HG03558 (cell line): ENCODE results near the gene PTPRN2.

Experiments
- ATAC-seq: cut with Tn5 transposase; IDR thresholded peaks from one replicate; pipeline ENCODE4 v1.9.1; 2021; ENCODE audit warnings: moderate number of reproducible peaks; ENCODE audit not compliant: unreplicated experiment; ENCODE audit errors: extremely low read depth

PTPRN2 gene

DNA sequence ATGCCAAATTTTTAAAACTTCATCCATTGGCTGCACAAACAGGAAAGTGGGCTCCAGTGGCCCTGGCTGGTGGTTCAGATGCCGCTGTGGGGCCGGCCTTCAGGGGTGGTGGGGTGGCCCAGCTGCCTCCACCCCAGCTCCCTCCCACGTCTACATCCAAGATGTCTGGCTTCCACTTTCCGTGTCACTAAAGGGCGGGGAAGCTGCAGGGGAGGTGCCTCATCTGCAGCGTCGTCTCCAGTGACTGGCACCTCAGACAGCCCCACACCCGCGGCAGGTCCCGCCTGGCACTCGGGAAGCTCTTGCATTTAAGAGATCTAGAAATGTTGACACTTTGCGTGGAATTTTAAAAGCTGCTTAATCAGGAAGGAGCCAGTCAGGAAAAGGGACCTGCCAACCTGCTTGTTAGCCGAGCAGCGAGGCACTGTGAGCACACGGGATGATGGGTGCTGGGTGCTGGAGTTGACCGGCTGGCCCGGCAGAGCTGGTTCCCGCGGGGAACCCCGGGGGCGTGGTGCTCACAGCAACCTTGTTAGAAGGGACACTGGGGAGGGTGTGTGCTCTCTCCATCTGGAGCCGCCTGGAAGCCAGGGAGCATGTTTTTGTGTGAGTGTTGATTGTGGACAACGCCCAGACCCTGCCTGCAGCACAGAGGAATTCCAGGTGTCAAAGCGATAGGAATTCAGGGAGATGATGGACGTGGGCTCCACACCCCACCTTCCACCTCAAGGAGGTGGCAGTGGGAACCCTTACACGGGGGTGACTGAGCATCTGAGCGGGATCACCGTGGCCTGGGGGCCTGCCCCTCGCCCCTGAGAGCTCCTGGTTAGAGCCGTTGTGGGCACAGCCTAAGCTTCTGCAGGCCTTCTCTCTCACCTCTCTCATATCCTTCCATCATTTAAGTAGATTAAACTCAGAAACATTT, 320.5 kb downstream of the PTPRN2 start:
- ATAC-seq: no peak

DNA sequence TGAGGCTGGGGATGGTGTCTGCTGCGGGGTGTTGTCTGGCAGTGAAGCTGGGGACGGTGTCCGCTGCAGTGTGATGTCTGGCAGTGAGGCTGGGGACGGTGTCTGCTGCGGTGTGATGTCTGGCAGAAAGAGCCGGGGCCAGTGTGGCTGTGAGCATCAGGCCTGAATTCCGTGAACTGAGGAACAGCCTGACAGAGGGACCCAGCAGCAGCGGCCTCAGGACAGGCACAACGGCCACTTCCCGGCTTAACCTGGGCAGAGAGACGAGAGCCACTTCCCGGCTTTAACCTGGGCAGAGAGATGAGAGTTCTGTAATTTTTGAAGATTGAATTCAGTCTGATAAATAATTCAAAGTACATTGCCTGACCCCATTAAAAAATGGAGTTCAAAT, 321.2 kb downstream of the PTPRN2 start:
- no peak for ATAC-seq

DNA sequence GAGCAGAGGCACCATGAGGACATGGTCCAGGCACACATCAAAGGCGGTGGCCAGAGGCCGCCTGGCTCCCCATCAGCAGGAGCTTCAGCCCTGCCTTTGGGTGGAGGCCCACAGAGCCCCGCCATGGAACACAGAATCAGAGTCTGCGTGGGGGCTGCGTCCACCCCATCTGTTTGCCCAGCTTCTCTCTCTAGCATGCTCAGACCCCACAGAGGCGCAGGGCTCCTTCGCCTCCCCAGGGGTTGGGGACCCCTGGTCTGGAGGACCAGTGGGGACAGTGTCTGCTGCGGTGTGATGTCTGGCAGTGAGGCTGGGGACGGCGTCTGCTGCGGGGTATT, 321.9 kb downstream of the PTPRN2 start:
- ATAC-seq: no peak

DNA sequence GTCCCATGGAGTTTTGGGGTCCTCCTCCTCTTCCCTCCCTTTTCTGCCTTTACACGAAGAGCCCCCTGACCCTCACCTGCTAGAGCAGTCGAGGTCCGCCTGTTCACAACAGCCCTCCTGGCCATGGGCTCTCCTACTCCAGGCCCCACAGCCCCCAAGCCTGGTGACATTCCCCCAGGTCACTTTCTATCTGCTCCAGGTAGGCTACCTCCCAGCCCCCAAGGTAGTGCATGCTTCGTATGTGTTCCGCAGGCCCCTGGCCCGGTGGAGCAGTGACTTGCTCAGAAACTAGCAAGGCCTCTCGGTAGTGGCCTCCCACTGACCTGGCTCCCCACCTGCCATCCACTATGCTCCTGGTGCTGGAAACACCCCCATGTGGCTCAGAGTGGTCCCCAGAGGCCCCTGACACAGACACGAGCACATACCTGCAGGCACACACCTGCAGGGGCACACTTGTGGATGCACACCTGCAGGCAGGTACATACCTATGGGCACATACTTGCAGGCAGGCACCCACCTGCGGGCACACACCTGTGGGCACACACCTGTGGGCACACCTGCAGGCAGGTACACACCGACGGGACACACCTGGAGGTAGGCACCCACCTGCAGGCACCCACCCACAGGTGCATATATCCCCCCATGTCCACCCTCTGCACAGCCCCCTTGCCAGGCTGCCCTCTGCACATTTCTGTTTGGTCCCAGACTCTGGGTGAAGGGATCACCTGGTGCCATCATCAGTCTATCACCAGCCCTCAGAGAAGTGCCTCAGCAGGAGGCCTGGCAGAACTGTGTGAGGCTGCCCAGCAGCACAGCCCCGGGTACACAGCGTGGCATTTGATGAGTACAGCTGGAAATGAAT, 322.5 kb downstream of the PTPRN2 start:
- no peak for ATAC-seq

DNA sequence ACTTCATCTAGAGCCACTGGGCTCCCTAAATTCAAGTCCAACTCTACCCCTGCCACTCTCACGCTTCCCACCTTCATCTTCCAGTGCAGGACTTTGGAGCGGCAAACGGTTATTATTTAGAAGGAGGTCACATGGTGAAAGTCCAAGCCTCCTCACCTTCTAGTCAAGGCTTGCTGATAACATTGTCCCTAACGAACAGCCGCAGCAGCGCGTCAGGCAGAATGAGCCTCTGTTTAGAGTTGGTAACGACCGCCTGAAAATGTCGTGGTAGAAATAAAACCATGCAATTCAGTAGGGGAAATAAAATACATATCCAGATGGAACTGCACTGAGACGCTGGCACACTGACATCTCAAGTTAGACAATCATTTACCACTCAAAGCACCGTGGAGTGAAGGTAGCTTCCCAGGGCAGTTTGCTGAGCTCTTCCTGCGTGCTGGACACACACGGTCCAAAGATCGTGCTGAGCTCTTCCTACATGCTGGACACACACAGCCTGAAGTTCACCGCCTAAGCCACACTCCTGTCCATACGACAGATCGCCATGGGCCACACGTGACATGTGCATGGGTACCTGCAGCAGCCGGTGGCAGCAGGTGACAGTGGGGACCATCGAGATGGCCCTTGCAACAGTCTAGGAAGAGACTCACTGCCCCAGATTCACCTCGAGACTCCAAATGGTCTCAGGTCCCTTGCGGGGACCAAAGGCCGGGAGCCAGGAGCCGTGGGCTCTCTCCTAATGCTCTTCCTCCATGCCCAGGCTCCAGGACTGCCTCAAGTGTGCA, 323.5 kb downstream of the PTPRN2 start:
- ATAC-seq: no peak

DNA sequence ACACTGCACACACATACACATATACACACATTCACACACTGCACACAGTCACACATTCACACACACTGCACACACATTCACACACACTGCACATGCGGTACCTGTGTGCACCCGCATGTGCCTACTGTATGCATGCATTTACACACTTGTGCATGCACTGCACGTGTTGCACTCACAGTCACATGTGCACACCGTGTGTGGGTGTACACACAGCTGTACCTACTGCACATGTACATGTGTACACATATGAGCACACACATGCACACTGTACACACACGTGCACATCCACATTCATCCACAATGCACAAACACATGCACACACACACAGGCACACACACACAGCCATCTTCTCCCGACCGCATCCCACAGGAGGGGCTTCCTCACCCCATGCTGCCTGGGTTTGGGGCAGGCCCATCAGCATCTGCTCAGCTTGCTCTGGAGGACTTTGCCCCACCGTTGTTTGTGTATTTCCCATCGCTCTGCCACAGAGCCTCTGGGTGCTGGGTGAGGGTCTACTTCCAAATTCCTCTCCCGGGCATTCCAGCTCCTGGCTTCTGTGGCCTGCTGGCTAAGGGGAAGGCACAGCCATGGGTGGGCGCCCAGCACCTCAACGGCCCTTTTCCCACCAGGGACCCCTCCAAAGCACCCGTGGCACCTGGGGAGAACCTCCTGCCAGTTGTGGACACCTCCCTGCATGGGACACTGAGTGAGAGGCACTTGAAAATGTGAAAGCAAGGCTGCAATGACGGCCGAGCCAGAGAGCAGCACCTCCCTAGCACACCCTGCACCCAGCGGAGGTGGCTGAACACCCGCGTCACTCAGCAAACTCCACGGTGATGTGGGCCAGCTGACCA, 324.3 kb downstream of the PTPRN2 start:
- no peak for ATAC-seq

DNA sequence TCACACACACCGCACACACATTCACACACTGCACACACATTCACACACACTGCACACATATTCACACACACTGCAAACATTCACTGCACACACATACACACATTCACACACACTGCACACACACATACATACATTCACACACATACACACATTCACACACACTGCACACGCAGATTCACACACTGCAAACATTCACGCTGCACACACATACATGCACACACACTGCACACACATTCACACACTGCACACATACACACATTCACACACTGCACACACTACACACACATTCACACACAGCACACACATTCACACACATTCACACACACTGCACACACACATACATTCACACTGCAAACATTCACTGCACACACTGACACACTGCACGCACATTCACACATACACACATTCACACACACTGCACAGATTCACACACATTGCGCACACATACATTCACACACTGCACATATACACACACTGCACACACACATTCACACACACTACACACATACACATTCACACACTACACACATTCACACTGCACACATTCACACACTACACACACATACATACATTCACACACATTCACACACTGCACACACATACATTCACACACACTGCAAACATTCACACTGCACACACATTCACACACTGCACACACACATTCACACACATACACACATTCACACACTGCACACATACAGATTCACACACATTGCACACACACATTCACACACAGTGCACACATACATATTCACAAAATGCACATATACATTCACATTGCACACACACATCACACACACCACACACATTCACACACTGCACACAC, 325.1 kb downstream of the PTPRN2 start:
- no peak for ATAC-seq

DNA sequence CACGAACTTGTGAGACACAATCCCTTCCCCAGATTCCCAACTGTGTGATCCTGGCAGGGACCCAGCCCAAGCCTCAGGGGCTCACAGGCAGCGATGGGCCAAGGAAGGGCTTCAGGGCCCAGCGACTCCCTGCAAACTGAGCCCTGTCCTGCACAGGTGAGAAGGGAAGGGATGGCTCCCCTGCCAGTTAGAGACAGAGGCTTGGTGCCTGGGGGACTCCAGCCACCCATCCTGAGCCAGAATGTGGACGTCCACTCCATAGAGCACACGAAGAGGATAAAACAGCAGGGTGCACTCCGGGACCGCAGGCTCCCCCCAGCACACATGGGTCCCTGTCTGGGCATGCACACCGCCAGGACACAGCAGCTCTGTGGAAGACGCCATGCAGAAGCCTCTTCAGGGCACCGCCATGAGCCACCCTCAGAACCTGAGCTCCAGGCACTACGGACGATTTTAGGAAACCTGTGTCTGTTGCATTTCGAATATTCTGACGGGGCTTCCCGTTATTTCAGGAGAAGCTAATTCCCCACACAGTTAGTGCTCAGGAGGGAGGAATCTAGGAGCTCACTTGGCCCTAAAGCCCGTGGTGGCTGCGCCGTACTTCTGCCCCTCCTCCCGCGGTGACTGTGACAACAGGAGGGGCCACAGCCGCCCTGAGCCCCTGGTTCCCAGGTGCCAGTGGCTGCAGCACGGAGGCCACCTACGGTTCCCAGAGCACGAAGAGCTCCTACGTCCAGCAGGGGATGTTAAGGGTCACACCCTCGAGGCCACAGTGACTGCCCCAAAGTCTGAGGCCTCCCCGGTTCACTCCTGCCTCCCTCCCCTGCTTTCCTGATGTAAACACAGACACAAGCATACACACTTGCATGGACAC, 326.0 kb downstream of the PTPRN2 start:
- ATAC-seq: no peak

DNA sequence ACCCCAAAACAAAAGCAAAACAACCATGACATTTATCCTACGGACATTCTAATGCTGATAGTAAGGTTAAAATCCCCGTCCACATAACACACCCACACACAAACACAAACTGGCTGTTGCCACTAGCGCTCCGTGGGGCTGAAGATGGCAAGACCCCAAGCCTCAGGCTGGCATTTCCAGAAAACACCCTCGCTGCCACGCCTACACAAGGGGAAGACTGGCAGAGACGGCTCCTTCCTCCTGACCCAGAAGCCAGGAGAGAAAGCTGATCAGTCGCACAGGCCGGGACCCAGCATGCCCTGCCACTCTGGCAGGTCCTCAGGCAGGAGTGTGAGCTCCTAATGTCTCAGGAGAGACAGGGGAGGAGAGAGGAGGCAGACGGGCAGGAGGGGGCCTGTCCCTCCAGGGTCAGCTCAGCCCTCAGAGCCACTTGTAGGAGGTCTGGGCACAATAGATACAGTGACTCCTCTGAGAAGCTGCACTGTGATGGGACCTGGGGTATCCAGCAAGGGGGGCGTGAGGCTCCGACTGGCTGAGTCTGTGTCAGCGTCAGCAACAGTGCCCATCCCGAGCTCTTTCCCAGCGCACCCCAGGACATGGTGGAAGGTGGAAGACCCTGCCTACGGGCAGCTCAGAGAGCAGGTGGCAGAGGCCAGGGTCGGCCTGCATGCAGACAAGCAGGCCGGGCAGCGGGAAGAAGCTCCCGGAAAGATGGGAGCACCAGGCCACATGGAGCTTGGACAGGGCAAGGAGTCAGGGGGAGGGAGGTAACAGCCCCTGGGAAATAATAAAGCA, 326.9 kb downstream of the PTPRN2 start:
- no peak for ATAC-seq

DNA sequence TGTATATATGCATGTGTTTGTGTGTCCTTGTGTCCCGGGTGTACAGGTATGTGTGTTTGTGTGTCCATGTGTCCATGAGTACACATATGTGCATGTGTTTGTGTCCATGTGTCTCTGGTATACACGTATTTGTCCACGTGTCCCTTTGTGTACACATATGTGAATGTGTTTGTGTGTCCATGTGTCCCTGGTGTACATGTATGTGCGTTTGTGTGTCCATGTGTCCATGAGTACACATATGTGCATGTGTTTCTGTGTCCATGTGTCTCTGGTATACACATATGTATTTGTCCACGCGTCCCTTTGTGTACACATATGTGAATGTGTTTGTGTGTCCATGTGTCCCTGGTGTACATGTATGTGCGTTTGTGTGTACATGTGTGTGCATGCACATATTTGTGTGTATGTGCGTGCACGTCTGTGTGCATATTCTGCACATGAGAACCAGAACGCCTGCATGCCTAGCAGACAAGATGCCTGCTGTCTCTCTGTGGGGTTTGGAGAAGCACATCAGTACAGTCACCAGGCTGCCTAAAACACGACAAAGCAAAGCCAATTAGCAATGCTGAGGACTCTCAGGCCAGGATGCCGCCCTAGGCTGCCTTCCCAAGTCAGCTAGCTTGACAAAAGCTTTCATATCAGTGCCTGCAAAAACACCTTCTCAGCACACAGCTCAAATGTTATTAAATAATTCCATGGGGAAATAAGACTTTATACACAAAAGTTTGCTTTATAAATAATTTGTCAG, 327.8 kb downstream of the PTPRN2 start:
- ATAC-seq: no peak

DNA sequence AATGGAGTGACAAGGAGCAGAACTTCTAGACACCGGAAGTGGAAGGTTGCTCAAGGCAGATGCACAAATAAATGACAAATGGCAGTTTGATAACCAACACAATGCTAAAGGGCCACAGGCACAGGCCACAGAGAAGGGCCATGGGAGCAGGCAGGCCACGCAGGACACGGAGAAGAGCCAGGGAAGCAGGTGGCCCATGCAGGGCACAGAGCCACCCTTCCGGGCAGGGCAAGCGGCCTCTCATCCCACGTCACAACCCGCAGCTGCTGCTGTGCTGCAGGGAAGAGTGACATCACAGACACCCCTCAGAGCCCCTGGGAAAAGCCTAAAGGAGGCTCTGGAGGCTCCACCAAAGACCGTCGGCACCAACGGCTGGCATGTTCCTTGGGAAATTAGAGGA, 328.5 kb downstream of the PTPRN2 start:
- ATAC-seq: no peak

DNA sequence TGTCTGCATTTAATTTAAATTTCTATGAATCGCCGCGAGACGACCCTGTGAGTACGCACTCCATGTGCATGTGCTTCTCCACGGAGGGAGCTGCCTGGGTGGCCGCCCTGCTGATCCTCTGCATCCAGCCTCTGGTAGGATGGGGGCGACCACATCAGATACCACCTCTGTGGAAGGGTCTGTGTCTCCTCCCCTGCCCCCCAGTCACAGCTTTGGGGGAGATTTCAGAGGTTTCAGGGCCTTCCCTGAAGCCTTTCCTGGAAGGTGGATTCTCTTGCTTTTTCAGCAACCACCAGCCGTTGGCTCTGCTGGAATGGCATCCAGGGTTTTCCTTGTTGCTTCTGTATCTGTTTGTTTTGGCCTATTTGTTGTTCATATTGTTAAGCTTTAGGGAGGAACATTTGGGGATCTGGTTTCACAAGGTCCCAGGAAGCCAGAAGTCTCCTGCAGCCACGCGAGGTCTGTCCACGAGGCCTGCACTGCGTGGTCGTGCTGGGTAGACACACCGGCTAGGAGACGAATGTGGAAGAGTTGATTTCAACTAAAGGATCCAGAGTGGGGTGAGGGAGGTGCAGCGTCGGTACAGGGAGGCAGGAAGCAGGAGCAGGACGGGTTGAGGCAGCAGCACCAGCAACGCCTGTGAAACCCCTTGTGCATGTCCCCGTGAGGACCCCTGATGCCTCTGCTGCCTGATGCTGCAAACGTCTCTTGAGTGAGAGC, 329.1 kb downstream of the PTPRN2 start:
- no peak for ATAC-seq

DNA sequence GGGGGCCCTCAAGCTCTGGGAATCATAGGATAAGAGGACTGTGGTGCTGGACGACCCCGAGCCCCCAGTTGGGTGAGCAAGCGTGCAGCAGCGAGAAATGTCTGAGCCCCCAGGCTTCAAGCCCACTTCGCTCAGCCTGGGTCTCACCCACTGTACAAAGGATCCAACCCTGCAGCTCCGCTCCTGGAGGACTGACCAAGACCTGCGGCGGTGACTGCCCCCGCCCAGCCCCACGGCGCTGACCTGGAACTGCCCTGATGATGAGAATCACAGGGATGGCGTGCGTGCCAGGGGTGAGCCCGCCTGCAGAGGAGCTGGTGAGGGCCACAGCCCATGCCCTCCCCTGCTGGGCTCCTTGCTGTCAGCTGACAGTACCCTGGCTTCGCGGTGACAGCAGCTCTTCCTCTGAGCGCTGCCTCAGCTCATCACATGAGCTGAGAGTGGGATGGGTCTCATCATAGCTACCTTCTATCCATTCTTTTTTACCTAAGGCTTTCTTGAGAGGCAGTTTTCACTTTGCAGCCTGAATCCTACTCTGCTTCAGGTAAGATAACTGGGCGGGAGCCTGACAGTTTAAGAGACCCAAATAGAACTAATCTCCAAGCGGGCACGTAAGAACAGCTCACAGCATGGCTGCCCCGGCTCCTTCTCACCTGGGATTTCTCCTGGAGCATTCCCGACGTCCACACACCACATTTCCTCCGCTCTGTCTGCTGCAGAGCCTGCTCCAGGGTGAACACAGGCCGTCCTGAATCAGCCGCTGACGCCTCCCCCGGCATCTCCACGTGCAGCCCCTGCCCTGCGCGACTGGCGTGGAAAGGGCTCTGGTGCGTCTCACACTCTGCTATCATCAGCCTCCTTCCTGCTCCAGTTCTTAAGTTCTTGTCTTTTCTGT, 329.9 kb downstream of the PTPRN2 start:
- ATAC-seq: no peak

DNA sequence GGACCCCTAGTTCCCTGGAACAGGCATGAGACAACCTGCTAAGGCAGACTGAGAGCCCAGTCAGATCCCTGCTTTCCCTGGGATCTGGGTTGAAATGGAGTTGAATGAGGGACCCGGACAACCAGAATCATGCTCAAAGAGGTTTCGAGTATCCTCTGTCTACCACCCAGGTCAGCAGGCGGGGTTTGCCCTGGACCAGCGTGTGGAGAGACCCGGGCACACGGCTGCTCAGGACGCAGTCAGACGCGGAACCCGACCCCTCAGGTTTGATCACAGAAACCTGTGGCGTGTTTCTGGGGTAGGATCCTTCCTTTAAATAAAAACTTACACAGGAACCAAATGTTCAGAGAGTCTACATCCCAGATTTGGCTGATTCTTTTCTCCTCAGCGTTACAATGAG, 330.6 kb downstream of the PTPRN2 start:
- no peak for ATAC-seq
